Activated naive CD8-positive, alpha-beta T cell treated with anti-CD3 and anti-CD28 coated beads for 36 hours (primary cell): Measurements from ENCODE around the gene KCP. TPM values are rescaled to one million over a fixed set of nuclear protein-coding genes. Genes with fewer than 3 reads are reported as not detected.

Source experiments
- DNase-seq: peaks from one replicate; pipeline ENCODE4 v3.0.0; 2021
- H3K27ac Mint-ChIP-seq: one replicate; pipeline ENCODE4 v1.8.0; 2022; ENCODE audit warnings: mild to moderate bottlenecking, moderate library complexity, mixed read lengths
- H3K27me3 Mint-ChIP-seq: one replicate; pipeline ENCODE4 v1.8.0; 2022; ENCODE audit warnings: mild to moderate bottlenecking, mixed read lengths
- H3K36me3 Mint-ChIP-seq: one replicate; pipeline ENCODE4 v1.8.0; 2021; ENCODE audit warnings: mild to moderate bottlenecking, mixed read lengths
- H3K4me1 Mint-ChIP-seq: one replicate; pipeline ENCODE4 v1.8.0; 2021; ENCODE audit warnings: mixed read lengths
- H3K4me3 Mint-ChIP-seq: one replicate; pipeline ENCODE4 v1.8.0; 2022; ENCODE audit warnings: mild to moderate bottlenecking, moderate library complexity, mixed read lengths
- H3K9me3 Mint-ChIP-seq: one replicate; pipeline ENCODE4 v1.8.0; 2022; ENCODE audit warnings: mixed read lengths
- total RNA-seq, 2 experiments: library from RNA; stranded (reverse); gene quantifications; one replicate each; pipeline ENCODE4 v1.2.3, GENCODE V29; 2021

KCP gene
- total RNA-seq, 2 experiments from 2014 or later, result 0.10 to 0.14 TPM

GRCh38 chr7:128859232-128860157 lies 51.0 kb downstream of the KCP start:
- no peak for DNase-seq
- Mint-ChIP-seq H3K27ac (no peak overlapping the region), H3K36me3 (no peaks in the 10 kb centered on the region), H3K27me3 (no peaks in the 10 kb centered on the region), H3K9me3 (no peaks in the 10 kb centered on the region), H3K4me3 (no peak overlapping the region), H3K4me1 (peaks cover 11% of the 10 kb centered on the region)

DNA sequence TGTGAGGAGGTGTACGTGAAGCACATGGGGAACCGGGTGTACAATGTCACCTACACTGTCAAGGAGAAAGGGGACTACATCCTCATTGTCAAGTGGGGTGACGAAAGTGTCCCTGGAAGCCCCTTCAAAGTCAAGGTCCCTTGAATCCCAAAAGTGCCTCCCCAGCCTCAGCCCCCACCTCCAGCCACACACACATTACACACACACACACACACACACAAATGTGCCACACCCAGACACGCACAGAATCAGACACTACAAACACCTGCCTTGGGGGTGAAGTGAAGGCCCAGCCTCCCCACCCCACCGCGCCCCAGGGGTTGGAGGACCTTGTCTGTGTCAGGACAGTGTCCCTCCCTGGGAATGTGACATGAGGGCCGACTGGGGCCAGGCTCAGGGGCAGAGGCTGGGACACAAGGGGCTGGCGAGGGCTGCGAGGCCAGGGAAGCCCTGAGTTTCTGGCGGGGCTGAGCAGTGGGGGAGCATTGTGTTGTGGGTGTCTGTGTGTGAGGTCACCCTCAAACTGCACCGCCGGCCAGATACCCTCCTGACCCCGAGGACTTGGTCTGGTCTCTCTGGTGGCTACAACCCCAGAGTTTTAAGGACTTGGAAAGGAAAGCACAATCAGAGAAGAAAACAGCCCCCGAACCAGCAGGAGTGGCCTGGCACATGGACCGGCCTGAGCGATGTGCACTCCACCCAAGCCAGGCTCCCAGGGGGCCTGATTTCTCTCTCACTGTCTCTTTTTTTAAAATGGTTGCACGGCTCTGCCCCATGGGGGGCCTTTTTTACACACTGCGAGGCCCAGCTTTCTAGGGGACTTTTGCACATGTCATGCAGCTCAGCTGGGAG lies 51.9 kb downstream of the KCP start:
- no peak for DNase-seq
- peaks cover 9% of the 10 kb centered on the region for H3K4me1 Mint-ChIP-seq
- H3K27ac Mint-ChIP-seq, result no peak overlapping the region
- no peaks in the 10 kb centered on the region for H3K27me3 Mint-ChIP-seq
- H3K36me3 Mint-ChIP-seq, result no peaks in the 10 kb centered on the region
- H3K9me3 Mint-ChIP-seq, result no peaks in the 10 kb centered on the region
- no peak overlapping the region for H3K4me3 Mint-ChIP-seq

- no peak overlapping the region for H3K27ac Mint-ChIP-seq
- peaks cover 3% of the 10 kb centered on the region for H3K4me1 Mint-ChIP-seq
- no peaks in the 10 kb centered on the region for H3K36me3 Mint-ChIP-seq
- no peaks in the 10 kb centered on the region for H3K27me3 Mint-ChIP-seq
- no peaks in the 10 kb centered on the region for H3K9me3 Mint-ChIP-seq
- H3K4me3 Mint-ChIP-seq, result no peak overlapping the region
- DNase-seq, result no peak
Measured at GRCh38 chr7:128856001-128856718, 54.3 kb downstream of the KCP start.

DNA sequence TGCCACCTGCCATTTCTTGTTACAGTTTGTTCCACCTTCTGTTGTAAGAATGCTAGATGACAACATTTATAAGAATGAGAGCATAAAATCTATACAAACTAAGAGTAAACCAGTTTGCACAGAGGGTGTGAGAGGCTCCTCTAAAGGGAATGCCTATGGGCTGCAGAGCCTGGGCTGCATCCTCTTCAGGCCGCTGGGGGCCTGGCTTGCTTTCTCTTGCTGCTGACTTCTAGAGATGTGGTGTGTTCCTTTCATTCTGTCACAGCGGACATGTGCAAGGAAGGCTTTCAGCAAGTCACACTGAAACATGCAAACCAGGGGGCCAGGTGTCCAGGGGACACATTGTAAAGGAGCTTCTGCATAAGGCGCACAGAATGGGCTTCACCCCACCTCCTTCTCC lies 55.0 kb downstream of the KCP start:
- no peak for DNase-seq

DNA sequence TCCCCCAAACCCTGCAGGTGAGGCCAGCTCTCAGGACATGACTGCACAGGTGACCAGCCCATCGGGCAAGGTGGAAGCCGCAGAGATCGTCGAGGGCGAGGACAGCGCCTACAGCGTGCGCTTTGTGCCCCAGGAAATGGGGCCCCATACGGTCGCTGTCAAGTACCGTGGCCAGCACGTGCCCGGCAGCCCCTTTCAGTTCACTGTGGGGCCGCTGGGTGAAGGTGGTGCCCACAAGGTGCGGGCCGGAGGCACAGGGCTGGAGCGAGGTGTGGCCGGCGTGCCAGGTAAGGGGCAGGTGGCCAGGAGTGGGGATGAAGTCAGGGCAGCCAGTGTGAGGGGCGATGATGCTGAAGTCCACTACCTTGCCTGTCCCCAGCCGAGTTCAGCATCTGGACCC lies 56.1 kb downstream of the KCP start:
- no peaks in the 10 kb centered on the region for H3K9me3 Mint-ChIP-seq
- no peak overlapping the region for H3K4me3 Mint-ChIP-seq
- H3K27ac Mint-ChIP-seq, result no peak overlapping the region
- no peaks in the 10 kb centered on the region for H3K27me3 Mint-ChIP-seq
- H3K36me3 Mint-ChIP-seq, result no peaks in the 10 kb centered on the region
- no peak for DNase-seq
- H3K4me1 Mint-ChIP-seq, result no peaks in the 10 kb centered on the region

More for the DNA sequence above, 55.0 kb downstream of the KCP start:
- Mint-ChIP-seq H3K27ac (no peak overlapping the region), H3K4me3 (no peak overlapping the region), H3K9me3 (no peaks in the 10 kb centered on the region), H3K4me1 (peaks cover 3% of the 10 kb centered on the region), H3K27me3 (no peaks in the 10 kb centered on the region), H3K36me3 (no peaks in the 10 kb centered on the region)

DNA sequence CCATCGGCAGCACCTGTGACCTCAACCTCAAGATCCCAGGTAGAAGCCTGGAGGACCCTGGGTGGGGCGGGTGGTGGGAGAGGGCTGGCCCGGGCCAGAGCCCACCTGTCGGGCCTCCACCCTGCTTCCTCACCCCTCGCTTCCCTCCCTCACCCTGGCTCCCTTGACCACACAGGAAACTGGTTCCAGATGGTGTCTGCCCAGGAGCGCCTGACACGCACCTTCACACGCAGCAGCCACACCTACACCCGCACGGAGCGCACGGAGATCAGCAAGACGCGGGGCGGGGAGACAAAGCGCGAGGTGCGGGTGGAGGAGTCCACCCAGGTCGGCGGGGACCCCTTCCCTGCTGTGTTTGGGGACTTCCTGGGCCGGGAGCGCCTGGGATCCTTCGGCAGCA lies 56.7 kb downstream of the KCP start:
- Mint-ChIP-seq H3K27ac (no peak overlapping the region), H3K4me1 (no peaks in the 10 kb centered on the region), H3K4me3 (no peak overlapping the region), H3K27me3 (no peaks in the 10 kb centered on the region), H3K9me3 (no peaks in the 10 kb centered on the region), H3K36me3 (no peaks in the 10 kb centered on the region)
- no peak for DNase-seq

GRCh38 chr7:128852537-128853254 lies 57.8 kb downstream of the KCP start:
- Mint-ChIP-seq H3K36me3 (no peaks in the 10 kb centered on the region), H3K27me3 (no peaks in the 10 kb centered on the region), H3K4me1 (no peaks in the 10 kb centered on the region), H3K9me3 (no peaks in the 10 kb centered on the region), H3K4me3 (no peak overlapping the region), H3K27ac (no peak overlapping the region)
- DNase-seq, result no peak

GRCh38 chr7:128849804-128850490 lies 60.6 kb downstream of the KCP start:
- H3K4me3 Mint-ChIP-seq, result no peak overlapping the region
- DNase-seq, result no peak
- H3K4me1 Mint-ChIP-seq, result no peaks in the 10 kb centered on the region
- no peaks in the 10 kb centered on the region for H3K9me3 Mint-ChIP-seq
- H3K27me3 Mint-ChIP-seq, result no peaks in the 10 kb centered on the region
- no peaks in the 10 kb centered on the region for H3K36me3 Mint-ChIP-seq
- H3K27ac Mint-ChIP-seq, result no peak overlapping the region

DNA sequence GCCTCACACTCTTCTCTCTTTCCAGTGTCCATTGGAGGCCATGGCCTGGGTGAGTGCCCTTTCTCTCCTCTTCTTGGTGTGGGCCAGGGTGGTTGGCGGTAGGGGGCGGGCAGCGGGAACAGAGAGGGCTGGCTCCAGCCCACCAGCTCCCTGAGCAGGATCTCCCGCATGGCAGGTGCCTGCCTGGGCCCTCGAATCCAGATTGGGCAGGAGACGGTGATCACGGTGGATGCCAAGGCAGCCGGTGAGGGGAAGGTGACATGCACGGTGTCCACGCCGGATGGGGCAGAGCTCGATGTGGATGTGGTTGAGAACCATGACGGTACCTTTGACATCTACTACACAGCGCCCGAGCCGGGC lies 61.4 kb downstream of the KCP start:
- Mint-ChIP-seq H3K27ac (no peak overlapping the region), H3K36me3 (no peaks in the 10 kb centered on the region), H3K4me1 (no peaks in the 10 kb centered on the region), H3K27me3 (no peaks in the 10 kb centered on the region), H3K4me3 (no peak overlapping the region), H3K9me3 (no peaks in the 10 kb centered on the region)
- no peak for DNase-seq

GRCh38 chr7:128848289-128849155 lies 62.0 kb downstream of the KCP start:
- H3K4me3 Mint-ChIP-seq, result no peak overlapping the region
- no peaks in the 10 kb centered on the region for H3K9me3 Mint-ChIP-seq
- no peak for DNase-seq
- H3K27ac Mint-ChIP-seq, result no peak overlapping the region
- no peaks in the 10 kb centered on the region for H3K36me3 Mint-ChIP-seq
- no peaks in the 10 kb centered on the region for H3K27me3 Mint-ChIP-seq
- H3K4me1 Mint-ChIP-seq, result no peaks in the 10 kb centered on the region

GRCh38 chr7:128847721-128848211 lies 62.7 kb downstream of the KCP start:
- Mint-ChIP-seq H3K4me1 (no peaks in the 10 kb centered on the region), H3K27me3 (no peaks in the 10 kb centered on the region), H3K9me3 (no peaks in the 10 kb centered on the region), H3K4me3 (no peak overlapping the region), H3K36me3 (no peaks in the 10 kb centered on the region), H3K27ac (no peak overlapping the region)
- DNase-seq, result no peak

GRCh38 chr7:128846781-128847444 lies 63.6 kb downstream of the KCP start:
- Mint-ChIP-seq H3K9me3 (no peaks in the 10 kb centered on the region), H3K27me3 (no peaks in the 10 kb centered on the region), H3K36me3 (no peaks in the 10 kb centered on the region), H3K4me3 (no peak overlapping the region), H3K27ac (no peak overlapping the region), H3K4me1 (peaks cover 2% of the 10 kb centered on the region)
- no peak for DNase-seq

DNA sequence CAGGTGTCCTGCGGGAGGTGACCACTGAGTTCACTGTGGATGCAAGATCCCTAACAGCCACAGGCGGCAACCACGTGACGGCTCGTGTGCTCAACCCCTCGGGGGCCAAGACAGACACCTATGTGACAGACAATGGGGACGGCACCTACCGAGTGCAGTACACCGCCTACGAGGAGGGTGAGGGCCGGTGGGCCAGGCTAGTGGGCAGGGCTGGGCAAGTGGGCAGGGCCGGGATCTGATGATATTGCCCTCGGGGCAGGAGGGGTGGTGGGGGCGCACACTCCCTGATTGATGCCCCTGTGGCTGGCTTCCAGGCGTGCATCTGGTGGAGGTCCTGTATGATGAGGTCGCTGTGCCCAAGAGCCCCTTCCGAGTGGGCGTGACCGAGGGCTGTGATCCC lies 64.5 kb downstream of the KCP start:
- no peaks in the 10 kb centered on the region for H3K27me3 Mint-ChIP-seq
- DNase-seq, result no peak
- no peak overlapping the region for H3K27ac Mint-ChIP-seq
- H3K4me3 Mint-ChIP-seq, result no peak overlapping the region
- no peaks in the 10 kb centered on the region for H3K9me3 Mint-ChIP-seq
- no peaks in the 10 kb centered on the region for H3K36me3 Mint-ChIP-seq
- H3K4me1 Mint-ChIP-seq, result peaks cover 4% of the 10 kb centered on the region
